Pulmonary artery endothelial cell (primary cell): ENCODE measurements around the gene TSPEAR. TPM values are rescaled to one million over a fixed set of nuclear protein-coding genes. Genes with fewer than 3 reads are reported as not detected.
"Not testable (repeated sequence)": the region's sequence is repeated elsewhere in the genome, so short reads cannot be mapped to it uniquely, and the experiment has no call there.

ENCODE experiments used
- DNase-seq: peaks from one replicate; pipeline ENCODE4 v3.0.0-alpha.2; 2011; ENCODE audit warnings: low read depth, low spot score
- total RNA-seq: library from RNA; depleted of rRNA; stranded (reverse); fragments of >200 nt; gene quantifications from 2 replicates; pipeline ENCODE4 v1.2.3, GENCODE V29; 2014

TSPEAR gene
- total RNA-seq, 1 donor from 2014 or later, result not detected

GRCh38 chr21:44686000-44686781 lies 25.2 kb downstream of the TSPEAR start:
- DNase-seq, result no peak

- DNase-seq, result not testable (repeated sequence)
Measured at GRCh38 chr21:44685050-44685449, 26.3 kb downstream of the TSPEAR start.

GRCh38 chr21:44684483-44684882 lies 26.9 kb downstream of the TSPEAR start:
- no peak for DNase-seq

- no peak for DNase-seq
Measured at GRCh38 chr21:44684077-44684476, 27.3 kb downstream of the TSPEAR start.

GRCh38 chr21:44682580-44683151 lies 28.7 kb downstream of the TSPEAR start:
- DNase-seq, result no peak

- DNase-seq, result no peak
Measured at GRCh38 chr21:44681861-44682579, 29.4 kb downstream of the TSPEAR start, which contains the start of gene KRTAP12-1. KRTAP12-1 (minus strand) TSS chr21:44682163; CDS start chr21:44682123, 40 bp downstream.

- DNase-seq, result no peak
Measured at GRCh38 chr21:44681152-44681551, 30.2 kb downstream of the TSPEAR start.

- DNase-seq, result no peak
Measured at GRCh38 chr21:44677881-44678280, 33.5 kb downstream of the TSPEAR start.

- DNase-seq, result no peak
Measured at GRCh38 chr21:44671911-44672310, 39.5 kb downstream of the TSPEAR start.

- DNase-seq, result no peak
Measured at GRCh38 chr21:44670642-44671432, 40.5 kb downstream of the TSPEAR start.

GRCh38 chr21:44667612-44668011 lies 43.8 kb downstream of the TSPEAR start:
- no peak for DNase-seq

- DNase-seq, result no peak
Measured at GRCh38 chr21:44666401-44667320, 44.7 kb downstream of the TSPEAR start, which contains the start of gene KRTAP12-2. KRTAP12-2 (minus strand) TSS chr21:44666927; CDS start chr21:44666886, 41 bp downstream.

GRCh38 chr21:44664691-44665090 lies 46.7 kb downstream of the TSPEAR start:
- DNase-seq, result no peak

- not testable (repeated sequence) for DNase-seq
Measured at GRCh38 chr21:44661567-44661966, 49.8 kb downstream of the TSPEAR start.

GRCh38 chr21:44658913-44659595 lies 52.3 kb downstream of the TSPEAR start:
- DNase-seq, result no peak

- no peak for DNase-seq
Measured at GRCh38 chr21:44658541-44658910, 52.8 kb downstream of the TSPEAR start.

GRCh38 chr21:44657635-44658540 lies 53.5 kb downstream of the TSPEAR start, which contains the start of gene KRTAP12-3:
KRTAP12-3 (plus strand) TSS chr21:44657932; CDS start chr21:44657980, 48 bp downstream.
- no peak for DNase-seq

- DNase-seq, result no peak
Measured at GRCh38 chr21:44656868-44657267, 54.5 kb downstream of the TSPEAR start.
